Activated effector memory CD4-positive, alpha-beta T cell treated with anti-CD3 and anti-CD28 coated beads, Interleukin-2, amount 50 U/mL, for 16 hours (primary cell): ENCODE measurements around the gene LRFN4.
"Not testable (repeated sequence)": the region's sequence is repeated elsewhere in the genome, so short reads cannot be mapped to it uniquely, and the experiment has no call there.

ENCODE experiments used
- DNase-seq: peaks from one replicate; pipeline ENCODE4 v3.0.0-alpha.2; 2020

LRFN4 gene

GRCh38 chr11:66856496-66857233 lies at the start of gene LRFN4:
TSS of gene LRFN4 (plus strand) at chr11:66857064. CDS start at chr11:66857745, 681 bp downstream.
- no peak for DNase-seq

GRCh38 chr11:66809592-66809991 lies 47.3 kb upstream of the LRFN4 start:
- DNase-seq = no peak

- DNase-seq = no peak
Measured at GRCh38 chr11:66810576-66811185, 46.2 kb upstream of the LRFN4 start.

- DNase-seq = no peak
Measured at GRCh38 chr11:66814678-66815077, 42.2 kb upstream of the LRFN4 start.

- DNase-seq = no peak
Measured at GRCh38 chr11:66815646-66816045, 41.2 kb upstream of the LRFN4 start.

- DNase-seq = no peak
Measured at GRCh38 chr11:66818231-66818955, 38.5 kb upstream of the LRFN4 start.

- no peak for DNase-seq
Measured at GRCh38 chr11:66820381-66820780, 36.5 kb upstream of the LRFN4 start.

- no peak for DNase-seq
Measured at GRCh38 chr11:66820901-66821300, 36.0 kb upstream of the LRFN4 start.

GRCh38 chr11:66823700-66824099 lies 33.2 kb upstream of the LRFN4 start:
- no peak for DNase-seq

- not testable (repeated sequence) for DNase-seq
Measured at GRCh38 chr11:66824573-66824972, 32.3 kb upstream of the LRFN4 start.

- no peak for DNase-seq
Measured at GRCh38 chr11:66834539-66834845, 22.4 kb upstream of the LRFN4 start.

- DNase-seq = no peak
Measured at GRCh38 chr11:66834943-66835342, 21.9 kb upstream of the LRFN4 start.

GRCh38 chr11:66835768-66836405 lies 21.0 kb upstream of the LRFN4 start:
- no peak for DNase-seq

- no peak for DNase-seq
Measured at GRCh38 chr11:66840317-66841091, 16.4 kb upstream of the LRFN4 start.

GRCh38 chr11:66841861-66842260 lies 15.0 kb upstream of the LRFN4 start:
- DNase-seq = peak; percentile 61

- DNase-seq = no peak
Measured at GRCh38 chr11:66842501-66842895, 14.4 kb upstream of the LRFN4 start.

GRCh38 chr11:66842896-66843775 lies 13.7 kb upstream of the LRFN4 start, which contains the start of gene RCE1:
TSS of gene RCE1 (plus strand) at chr11:66843441. CDS start at chr11:66843456, 15 bp downstream.
- peak; percentile 97 for DNase-seq

- DNase-seq = no peak
Measured at GRCh38 chr11:66843776-66844495, 12.9 kb upstream of the LRFN4 start.

GRCh38 chr11:66844496-66845142 lies 12.2 kb upstream of the LRFN4 start:
- DNase-seq = no peak

- no peak for DNase-seq
Measured at GRCh38 chr11:66845143-66845875, 11.6 kb upstream of the LRFN4 start.
